Fibroblast of upper back skin (primary cell): ENCODE measurements around the gene BTAF1.
"Not testable (repeated sequence)": the region's sequence is repeated elsewhere in the genome, so short reads cannot be mapped to it uniquely, and the experiment has no call there.

ENCODE experiments used
- DNase-seq: peaks from one replicate; pipeline ENCODE4 v3.0.0-alpha.2; 2013

Gene BTAF1

GRCh38 chr10:91980319-91980718, 56.7 kb downstream of the BTAF1 start:
- DNase-seq: no peak

- no peak for DNase-seq
Measured at GRCh38 chr10:91983416-91983815, 59.8 kb downstream of the BTAF1 start.

GRCh38 chr10:91987397-91988037, 63.9 kb downstream of the BTAF1 start:
- DNase-seq: no peak

GRCh38 chr10:91992031-91992430, 68.5 kb downstream of the BTAF1 start:
- DNase-seq: no peak

- no peak for DNase-seq
Measured at GRCh38 chr10:91996266-91996665, 72.7 kb downstream of the BTAF1 start.

GRCh38 chr10:92001581-92001980, 78.0 kb downstream of the BTAF1 start:
- no peak for DNase-seq

GRCh38 chr10:92001995-92002394, 78.4 kb downstream of the BTAF1 start:
- no peak for DNase-seq

- DNase-seq: no peak
Measured at GRCh38 chr10:92003258-92003657, 79.7 kb downstream of the BTAF1 start.

GRCh38 chr10:92005978-92006377, 82.4 kb downstream of the BTAF1 start:
- no peak for DNase-seq

GRCh38 chr10:92009445-92009844, 85.9 kb downstream of the BTAF1 start:
- no peak for DNase-seq

GRCh38 chr10:92010047-92010735, 86.6 kb downstream of the BTAF1 start:
- DNase-seq: no peak

- peak; percentile 55 for DNase-seq
Measured at GRCh38 chr10:92011560-92012214, 88.1 kb downstream of the BTAF1 start.

- no peak for DNase-seq
Measured at GRCh38 chr10:92014620-92015019, 91.0 kb downstream of the BTAF1 start.

- peak; percentile 17 for DNase-seq
Measured at GRCh38 chr10:92024700-92025099, 101.1 kb downstream of the BTAF1 start.

GRCh38 chr10:92025340-92025739, 101.8 kb downstream of the BTAF1 start:
- DNase-seq: not testable (repeated sequence)

GRCh38 chr10:92027141-92027540, 103.6 kb downstream of the BTAF1 start:
- DNase-seq: no peak

- DNase-seq: no peak
Measured at GRCh38 chr10:92031580-92031979, 108.0 kb downstream of the BTAF1 start.

GRCh38 chr10:92033070-92033469, 109.5 kb downstream of the BTAF1 start:
- not testable (repeated sequence) for DNase-seq

- no peak for DNase-seq
Measured at GRCh38 chr10:92038949-92039348, 115.4 kb downstream of the BTAF1 start.

- no peak for DNase-seq
Measured at GRCh38 chr10:92042541-92042940, 119.0 kb downstream of the BTAF1 start.

GRCh38 chr10:92045641-92046106, 122.1 kb downstream of the BTAF1 start:
- no peak for DNase-seq

- no peak for DNase-seq
Measured at GRCh38 chr10:92047215-92047614, 123.6 kb downstream of the BTAF1 start.

GRCh38 chr10:92052088-92052487, 128.5 kb downstream of the BTAF1 start:
- DNase-seq: no peak

- no peak for DNase-seq
Measured at GRCh38 chr10:92052741-92053140, 129.2 kb downstream of the BTAF1 start.
